HCT116 (cell line): ENCODE results near the gene WDR74. TPM values are rescaled to one million over a fixed set of nuclear protein-coding genes. Genes with fewer than 3 reads are reported as not detected.

ENCODE experiments used
- ATAC-seq: fragments of 200-7000 bp; cut with Tn5 transposase; 2 replicates; pipeline ENCODE4 v1.9.1; 2020; ENCODE audit warnings: mild to moderate bottlenecking, moderate library complexity
- BruUV-seq: library from RNA; stranded (reverse); fragments of 400-500 nt; replicated peaks from 2 replicates; lab custom pipeline; 2021; lab: Mats Ljungman, UMichigan
- CTCF ChIA-PET: fragments of 300-600 bp; sonication (Branson Sonifier 250); formaldehyde crosslinking; loops from one replicate; lab custom pipeline; 2021; ENCODE audit warnings: antibody characterized with exemption; lab: Charles Lee
- POLR2A ChIA-PET: fragments of 300-600, 350-600 bp; sonication (Branson Sonifier 250); formaldehyde crosslinking; loops from one replicate; lab custom pipeline; 2021; ENCODE audit warnings: antibody characterized with exemption; lab: Charles Lee
- RAD21 ChIA-PET, 2 experiments: fragments of 300-600 bp; sonication (Branson Sonifier 250); formaldehyde crosslinking; loops; one replicate each; lab custom pipeline; 2023; ENCODE audit warnings: low total read pairs in 2 of 2; ENCODE audit not compliant: uncharacterized antibody in 2 of 2, unreplicated experiment in 2 of 2, low non-redundant PET in 1 of 2; lab: Charles Lee
- DNase-seq: peaks from one replicate; pipeline ENCODE4 v3.0.0-alpha.2; 2010; ENCODE audit warnings: low read depth, low spot score
- H2AFZ ChIP-seq: fragments of 200-600 bp; shearing (Covaris generic), sonication (generic); 2 replicates; pipeline ENCODE4 v1.6.1; 2017; ENCODE audit warnings: low read depth, mixed run types, mixed read lengths, antibody characterized with exemption, low read length; ENCODE audit not compliant: poor library complexity, severe bottlenecking
- H3K27ac ChIP-seq: 2 replicates; pipeline ENCODE4 v1.5.1; 2012; ENCODE audit warnings: low read depth, low read length
- H3K27me3 ChIP-seq: fragments of 200-600 bp; sonication (generic); 2 replicates; pipeline ENCODE4 v1.6.1; 2016; ENCODE audit warnings: mixed run types, low read length, mixed read lengths; ENCODE audit not compliant: insufficient read depth
- H3K36me3 ChIP-seq, 2 experiments: fragments of 200-500 bp in 1 of 2; fragments of 200-600 bp in 1 of 2; sonication (Bioruptor generic) in 1 of 2; sonication (generic) in 1 of 2; 2 replicates each; pipeline versions ENCODE4 v1.5.1 to v1.6.1; 2014 to 2016; ENCODE audit warnings: low read length in 2 of 2, inconsistent platforms in 1 of 2, mixed read lengths in 1 of 2, mixed run types in 1 of 2; ENCODE audit not compliant: insufficient read depth in 2 of 2, control insufficient read depth in 1 of 2
- H3K4me1 ChIP-seq, 2 experiments: fragments of 200-600 bp in 1 of 2; sonication (generic) in 1 of 2; 2 replicates each; pipeline versions ENCODE4 v1.5.1 to v1.6.1; 2012 to 2017; ENCODE audit warnings: low read length in 2 of 2, inconsistent platforms in 1 of 2, mild to moderate bottlenecking in 1 of 2, mixed read lengths in 1 of 2, mixed run types in 1 of 2, moderate library complexity in 1 of 2; ENCODE audit not compliant: insufficient read depth in 2 of 2, control insufficient read depth in 1 of 2
- H3K4me2 ChIP-seq: fragments of 200-600 bp; sonication (generic); 2 replicates; pipeline ENCODE4 v1.6.1; 2017; ENCODE audit warnings: mixed run types, low read length, mixed read lengths
- H3K4me3 ChIP-seq, 2 experiments: fragments of 200-600 bp in 1 of 2; sonication (generic) in 1 of 2; replicated peaks in 1 of 2; 2 replicates each; pipeline ENCODE4 v1.5.1; 2011 to 2016; ENCODE audit warnings: low read length in 2 of 2, control low read depth in 1 of 2, low read depth in 1 of 2, mild to moderate bottlenecking in 1 of 2, mixed read lengths in 1 of 2, mixed run types in 1 of 2
- H3K79me2 ChIP-seq: fragments of 200-600 bp; sonication (generic); 2 replicates; pipeline ENCODE4 v1.6.1; 2017; ENCODE audit warnings: mild to moderate bottlenecking, mixed run types, low read length, moderate library complexity, mixed read lengths; ENCODE audit not compliant: insufficient read depth
- H3K9ac ChIP-seq: fragments of 200-600 bp; sonication (generic); 2 replicates; pipeline ENCODE4 v1.6.1; 2016; ENCODE audit warnings: low read length, mixed read lengths
- H3K9me2 ChIP-seq: fragments of 200-600 bp; sonication (generic), shearing (Covaris generic); 2 replicates; pipeline ENCODE4 v1.6.1; 2017; ENCODE audit warnings: mixed run types, mild to moderate bottlenecking, moderate library complexity; ENCODE audit not compliant: insufficient read depth
- H3K9me3 ChIP-seq, 2 experiments: fragments of 200-500 bp in 1 of 2; fragments of 200-600 bp in 1 of 2; sonication (Bioruptor generic) in 1 of 2; sonication (generic) in 1 of 2; 2 replicates each; pipeline ENCODE4 v1.6.1; 2014 to 2017; ENCODE audit warnings: low read length in 2 of 2, mixed read lengths in 2 of 2, inconsistent platforms in 1 of 2, low read depth in 1 of 2, mild to moderate bottlenecking in 1 of 2, mixed run types in 1 of 2, moderate library complexity in 1 of 2; ENCODE audit not compliant: control insufficient read depth in 1 of 2, insufficient read depth in 1 of 2
- H4K20me1 ChIP-seq: fragments of 200-600 bp; sonication (generic), shearing (Covaris generic); 2 replicates; pipeline ENCODE4 v1.6.1; 2017; ENCODE audit warnings: mixed run types, mild to moderate bottlenecking, moderate library complexity; ENCODE audit not compliant: insufficient read depth
- CBX3 ChIP-seq: IDR thresholded peaks from 2 replicates; pipeline ENCODE4 v1.6.1; 2012; ENCODE audit warnings: low read depth
- CEBPB ChIP-seq: IDR thresholded peaks from 2 replicates; pipeline ENCODE4 v1.6.1; 2012; ENCODE audit warnings: low read depth
- EGR1 ChIP-seq: IDR thresholded peaks from 2 replicates; pipeline ENCODE4 v1.6.1; 2012; ENCODE audit warnings: low read depth
- ELF1 ChIP-seq: IDR thresholded peaks from 2 replicates; pipeline ENCODE4 v1.6.1; 2012; ENCODE audit warnings: low read depth, borderline replicate concordance
- EZH2phosphoT487 ChIP-seq: fragments of 200-600 bp; IDR thresholded peaks from 2 replicates; pipeline ENCODE4 v1.6.1; 2018; ENCODE audit warnings: antibody characterized with exemption, borderline replicate concordance
- FOSL1 ChIP-seq: IDR thresholded peaks from 2 replicates; pipeline ENCODE4 v1.6.1; 2012; ENCODE audit warnings: low read depth
- JUND ChIP-seq: IDR thresholded peaks from 2 replicates; pipeline ENCODE4 v1.6.1; 2012
- RAD21 ChIP-seq: IDR thresholded peaks from 2 replicates; pipeline ENCODE4 v1.6.1; 2012; ENCODE audit warnings: low read depth, mild to moderate bottlenecking
- SIN3A ChIP-seq: IDR thresholded peaks from 2 replicates; pipeline ENCODE4 v1.6.1; 2012; ENCODE audit warnings: low read depth
- SRF ChIP-seq: IDR thresholded peaks from 2 replicates; pipeline ENCODE4 v1.6.1; 2012; ENCODE audit warnings: low read depth
- TCF7L2 ChIP-seq: IDR thresholded peaks from 2 replicates; pipeline ENCODE4 v1.7.0; 2011; ENCODE audit warnings: borderline replicate concordance, inconsistent platforms; ENCODE audit not compliant: insufficient read depth, insufficient read length; ENCODE audit errors: extremely low read depth
- YY1 ChIP-seq: IDR thresholded peaks from 2 replicates; pipeline ENCODE4 v1.6.1; 2011; ENCODE audit warnings: low read length, low read depth, moderate library complexity, mild to moderate bottlenecking; ENCODE audit not compliant: insufficient replicate concordance; ENCODE audit errors: extremely low read depth
- ZBTB33 ChIP-seq: IDR thresholded peaks from 2 replicates; pipeline ENCODE4 v1.6.1; 2011; ENCODE audit warnings: mild to moderate bottlenecking, low read length, moderate library complexity; ENCODE audit not compliant: insufficient replicate concordance; ENCODE audit errors: extremely low read depth
- ZFX ChIP-seq: fragments of 450-650 bp; IDR thresholded peaks from 2 replicates; pipeline ENCODE4 v1.6.1; 2017
- intact Hi-C: fragments of 100-400 bp; cut with micrococcal nuclease; formaldehyde crosslinking; loops from 2 replicates; pipeline ENCODE4 v1.10.0; 2022
- total RNA-seq: library from RNA; stranded (reverse); gene quantifications from one replicate; pipeline ENCODE4 v1.2.1, GENCODE V29; 2021; ENCODE audit not compliant: unreplicated experiment
- TF ChIP-seq, protein P1 (sequence below): IDR thresholded peaks from 2 replicates; pipeline ENCODE4 v1.6.1; 2012
- TF ChIP-seq, protein P2 (sequence below), 3 experiments: fragments of 200-600 bp in 1 of 3; sonication (generic) in 1 of 3; IDR thresholded peaks in 2 of 3; conservative IDR thresholded peaks in 1 of 3; 2 replicates each; pipeline ENCODE4 v1.5.1; 2012 to 2017; ENCODE audit warnings: low read depth in 2 of 3, low read length in 2 of 3, antibody characterized with exemption in 1 of 3, borderline replicate concordance in 1 of 3, control low read depth in 1 of 3, mild to moderate bottlenecking in 1 of 3, mixed read lengths in 1 of 3, mixed run types in 1 of 3, moderate library complexity in 1 of 3; ENCODE audit not compliant: insufficient read depth in 1 of 3

Gene WDR74
- total RNA-seq, 1 experiment from 2014 or later: 111 TPM

DNA sequence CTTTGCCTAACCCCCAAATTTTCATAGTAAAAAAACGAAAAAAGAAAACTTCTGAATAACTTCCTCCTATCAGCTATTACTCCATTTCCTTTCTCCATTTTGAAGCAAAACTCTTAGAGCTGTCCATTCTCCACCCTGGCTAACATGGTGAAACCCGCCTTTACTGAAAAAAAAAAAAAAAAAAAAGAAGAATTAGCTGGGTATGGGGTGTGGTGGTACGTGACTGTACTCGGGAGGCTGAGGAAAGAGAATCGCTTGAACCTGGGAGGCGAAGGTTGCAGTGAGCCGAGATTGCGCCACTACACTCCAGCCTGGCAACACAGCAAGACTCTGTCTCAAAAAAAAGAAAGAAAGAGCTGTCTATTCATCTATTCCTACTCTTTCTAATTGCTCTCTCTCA is 22.8 kb downstream of the WDR74 start:
- H2AFZ ChIP-seq: no peak overlapping the region
- H3K9me2 ChIP-seq: no peaks in the 10 kb centered on the region
- no peak for ATAC-seq
- no peaks in the 10 kb centered on the region for H3K4me1 ChIP-seq
- ChIA-PET POLR2A (interaction anchor here (0.6 to 1.8 kb wide), 4 partner anchors 9 to 24 kb away, joined by 3 to 12 read pairs (median 6); partner anchors contain the start of gene STX5), CTCF (interaction anchor here (0.8 kb wide), 1 partner anchor 12 kb away, joined by 3 read pairs; no protein-coding TSS in a partner anchor), RAD21 (no interaction called here)
- intact Hi-C loops: no loop called here
- no peaks in the 10 kb centered on the region for H3K79me2 ChIP-seq
- H3K36me3 ChIP-seq: peaks cover 0 to 15% of the 10 kb centered on the region in 2 experiments; a peak in 3 of 4 replicates
- no TSS peak for BruUV-seq
- no peaks in the 10 kb centered on the region for H3K27me3 ChIP-seq
- no peak overlapping the region for H3K27ac ChIP-seq
- H3K9me3 ChIP-seq: no peaks in the 10 kb centered on the region
- no peaks in the 10 kb centered on the region for H4K20me1 ChIP-seq
- no peak overlapping the region for H3K4me2 ChIP-seq
- TF ChIP-seq CBX3 (no peak), CEBPB (no peak)
- TF ChIP-seq, all 23 proteins: peak for 0
- H3K9ac ChIP-seq: no peak overlapping the region
- no peak overlapping the region for H3K4me3 ChIP-seq
- no peak for DNase-seq

- Histone ChIP-seq H3K4me1 (peaks cover 0 to 2% of the 10 kb centered on the region in 2 experiments; a peak in 1 of 4 replicates), H3K4me2 (no peak overlapping the region), H3K36me3 (no peaks in the 10 kb centered on the region; a peak in 2 of 4 replicates), H3K4me3 (no peak overlapping the region), H2AFZ (no peak overlapping the region), H3K79me2 (no peaks in the 10 kb centered on the region), H3K27ac (no peak overlapping the region), H3K27me3 (no peaks in the 10 kb centered on the region), H4K20me1 (no peaks in the 10 kb centered on the region), H3K9me3 (no peaks in the 10 kb centered on the region), H3K9me2 (no peaks in the 10 kb centered on the region), H3K9ac (no peak overlapping the region)
- ChIA-PET RAD21 (no interaction called here), POLR2A (interaction anchor here (1.3 to 2.5 kb wide), 2 partner anchors 16 to 30 kb away, joined by 3 to 10 read pairs; no protein-coding TSS in a partner anchor), CTCF (no interaction called here)
- BruUV-seq: no TSS peak
- ATAC-seq (no peak), DNase-seq (no peak)
- intact Hi-C loops: no loop called here
- TF ChIP-seq RAD21: no peak
- TF ChIP-seq, protein P1, sequence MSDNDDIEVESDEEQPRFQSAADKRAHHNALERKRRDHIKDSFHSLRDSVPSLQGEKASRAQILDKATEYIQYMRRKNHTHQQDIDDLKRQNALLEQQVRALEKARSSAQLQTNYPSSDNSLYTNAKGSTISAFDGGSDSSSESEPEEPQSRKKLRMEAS: no peak
- no peak for TF ChIP-seq SRF
- no peak for TF ChIP-seq ZBTB33
- TF ChIP-seq, protein P2, sequence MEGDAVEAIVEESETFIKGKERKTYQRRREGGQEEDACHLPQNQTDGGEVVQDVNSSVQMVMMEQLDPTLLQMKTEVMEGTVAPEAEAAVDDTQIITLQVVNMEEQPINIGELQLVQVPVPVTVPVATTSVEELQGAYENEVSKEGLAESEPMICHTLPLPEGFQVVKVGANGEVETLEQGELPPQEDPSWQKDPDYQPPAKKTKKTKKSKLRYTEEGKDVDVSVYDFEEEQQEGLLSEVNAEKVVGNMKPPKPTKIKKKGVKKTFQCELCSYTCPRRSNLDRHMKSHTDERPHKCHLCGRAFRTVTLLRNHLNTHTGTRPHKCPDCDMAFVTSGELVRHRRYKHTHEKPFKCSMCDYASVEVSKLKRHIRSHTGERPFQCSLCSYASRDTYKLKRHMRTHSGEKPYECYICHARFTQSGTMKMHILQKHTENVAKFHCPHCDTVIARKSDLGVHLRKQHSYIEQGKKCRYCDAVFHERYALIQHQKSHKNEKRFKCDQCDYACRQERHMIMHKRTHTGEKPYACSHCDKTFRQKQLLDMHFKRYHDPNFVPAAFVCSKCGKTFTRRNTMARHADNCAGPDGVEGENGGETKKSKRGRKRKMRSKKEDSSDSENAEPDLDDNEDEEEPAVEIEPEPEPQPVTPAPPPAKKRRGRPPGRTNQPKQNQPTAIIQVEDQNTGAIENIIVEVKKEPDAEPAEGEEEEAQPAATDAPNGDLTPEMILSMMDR (IDR thresholded peaks at IDR 0.05 in 2 of 3, conservative IDR thresholded peaks at IDR 0.05 in 1 of 3; ENCODE audit: borderline replicate concordance in 1 of 3, insufficient read depth in 1 of 3, low read depth in 2 of 3, low read length in 2 of 3): no peak
- no peak for TF ChIP-seq ELF1
- no peak for TF ChIP-seq TCF7L2
- no peak for TF ChIP-seq ZFX
- TF ChIP-seq JUND: no peak
- no peak for TF ChIP-seq EGR1
- no peak for TF ChIP-seq FOSL1
- no peak for TF ChIP-seq YY1
- no peak for TF ChIP-seq CBX3
- TF ChIP-seq SIN3A: no peak
- TF ChIP-seq EZH2phosphoT487: no peak
These were observed 27.7 kb downstream of the WDR74 start for GRCh38 chr11:62811659-62812058.
